HG03060 (cell line): ENCODE results near the gene ZFPM1.

Experiments
- ATAC-seq: cut with Tn5 transposase; IDR thresholded peaks from one replicate; pipeline ENCODE4 v1.9.1; 2021; ENCODE audit warnings: low read depth, moderate number of reproducible peaks; ENCODE audit not compliant: unreplicated experiment

The ZFPM1 gene

GRCh38 chr16:88554711-88555264, 101.7 kb downstream of the ZFPM1 start:
- no peak for ATAC-seq

DNA sequence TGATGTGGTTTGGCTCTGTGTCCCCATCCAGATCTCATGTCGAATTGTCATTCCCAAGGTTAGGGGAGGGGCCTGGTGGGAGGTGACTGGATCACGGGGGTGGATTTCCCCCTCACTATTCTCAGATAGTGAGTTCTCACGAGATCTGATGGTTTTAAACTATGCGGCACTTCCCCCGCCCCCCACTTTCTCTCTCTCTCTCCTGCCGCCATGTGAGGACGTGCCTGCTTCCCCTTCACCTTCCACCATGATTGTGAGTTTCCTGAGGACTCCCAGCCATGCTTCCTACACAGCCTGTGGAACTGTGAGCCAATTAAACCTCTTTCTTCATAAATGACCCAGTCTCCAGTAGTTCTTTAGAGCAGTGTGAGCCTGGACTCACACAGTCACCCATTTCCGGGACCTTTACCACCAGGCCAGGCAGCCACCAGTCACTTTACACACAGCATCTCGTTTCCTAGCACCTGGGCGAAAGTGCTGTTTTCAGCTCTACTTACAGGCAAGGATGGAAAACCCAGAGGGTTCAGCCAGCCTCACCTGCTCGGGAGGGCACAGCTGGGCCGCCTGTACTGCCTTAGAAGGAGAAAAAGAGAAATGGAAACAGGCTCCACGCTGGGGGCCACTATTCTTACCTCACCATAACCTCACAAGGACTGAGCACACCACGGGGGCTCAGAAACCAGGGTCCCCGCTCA, 103.4 kb downstream of the ZFPM1 start:
- no peak for ATAC-seq

GRCh38 chr16:88558457-88559442, 105.7 kb downstream of the ZFPM1 start:
- no peak for ATAC-seq

DNA sequence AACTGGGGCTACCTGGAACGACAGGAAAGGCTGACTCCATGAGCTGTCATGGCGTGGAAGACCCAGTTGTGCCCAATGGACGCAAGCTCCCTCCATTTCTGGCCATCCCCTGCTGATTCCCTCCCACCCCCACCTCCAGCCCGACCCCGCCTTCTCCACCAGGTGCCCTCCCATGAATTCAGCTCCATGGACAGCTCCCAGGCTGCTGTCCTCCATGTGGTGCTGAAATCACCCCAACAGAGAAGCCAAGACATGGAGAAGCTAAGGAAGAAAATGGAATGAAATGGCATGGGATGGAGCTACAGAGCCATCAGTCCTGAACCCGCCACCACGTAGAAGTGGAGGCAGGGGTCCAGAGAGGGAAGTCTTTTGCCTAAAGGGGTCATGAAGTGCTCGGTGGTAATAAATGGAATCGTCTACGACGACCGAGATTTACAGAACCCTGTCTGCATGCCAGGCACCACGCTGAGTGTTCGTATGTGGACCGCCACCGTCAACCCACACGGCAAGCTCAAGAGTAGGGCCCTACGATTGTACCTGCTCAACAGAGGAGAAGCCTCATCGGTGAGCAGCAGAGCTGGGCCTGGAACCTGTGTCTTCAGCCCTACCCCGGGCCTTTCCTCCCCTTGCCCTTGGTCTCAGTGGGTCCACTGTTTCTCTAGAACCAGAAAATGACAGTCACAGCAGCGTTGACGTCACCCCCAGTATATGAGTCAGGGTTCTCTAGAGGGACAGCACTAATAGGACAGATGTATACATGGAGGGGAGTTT, 107.8 kb downstream of the ZFPM1 start:
- no peak for ATAC-seq

- ATAC-seq: no peak
Observed at GRCh38 chr16:88561485-88562359, 108.6 kb downstream of the ZFPM1 start.

- no peak for ATAC-seq
Observed at GRCh38 chr16:88566158-88566557, 113.1 kb downstream of the ZFPM1 start.

- ATAC-seq: peak; percentile 8
Observed at GRCh38 chr16:88568710-88569613, 115.9 kb downstream of the ZFPM1 start.

DNA sequence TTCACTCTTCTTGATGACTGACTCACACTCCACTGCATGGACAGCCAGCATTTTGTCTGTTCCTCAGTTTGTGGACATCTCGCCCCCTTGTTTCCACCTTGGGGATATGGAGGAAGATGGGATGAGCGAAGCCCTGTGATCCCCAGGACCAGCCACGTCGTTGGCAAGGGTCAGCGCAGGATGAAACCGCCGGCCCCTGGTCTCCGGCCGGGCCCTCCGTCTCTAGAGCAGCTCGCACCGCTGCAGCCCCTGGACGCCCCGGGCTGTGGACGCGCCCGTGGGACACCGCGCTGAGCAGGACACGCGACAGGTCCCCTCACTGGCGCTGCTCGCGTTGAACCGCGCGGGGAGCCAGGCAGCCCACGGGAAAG, 116.5 kb downstream of the ZFPM1 start:
- peak; percentile 7 for ATAC-seq

DNA sequence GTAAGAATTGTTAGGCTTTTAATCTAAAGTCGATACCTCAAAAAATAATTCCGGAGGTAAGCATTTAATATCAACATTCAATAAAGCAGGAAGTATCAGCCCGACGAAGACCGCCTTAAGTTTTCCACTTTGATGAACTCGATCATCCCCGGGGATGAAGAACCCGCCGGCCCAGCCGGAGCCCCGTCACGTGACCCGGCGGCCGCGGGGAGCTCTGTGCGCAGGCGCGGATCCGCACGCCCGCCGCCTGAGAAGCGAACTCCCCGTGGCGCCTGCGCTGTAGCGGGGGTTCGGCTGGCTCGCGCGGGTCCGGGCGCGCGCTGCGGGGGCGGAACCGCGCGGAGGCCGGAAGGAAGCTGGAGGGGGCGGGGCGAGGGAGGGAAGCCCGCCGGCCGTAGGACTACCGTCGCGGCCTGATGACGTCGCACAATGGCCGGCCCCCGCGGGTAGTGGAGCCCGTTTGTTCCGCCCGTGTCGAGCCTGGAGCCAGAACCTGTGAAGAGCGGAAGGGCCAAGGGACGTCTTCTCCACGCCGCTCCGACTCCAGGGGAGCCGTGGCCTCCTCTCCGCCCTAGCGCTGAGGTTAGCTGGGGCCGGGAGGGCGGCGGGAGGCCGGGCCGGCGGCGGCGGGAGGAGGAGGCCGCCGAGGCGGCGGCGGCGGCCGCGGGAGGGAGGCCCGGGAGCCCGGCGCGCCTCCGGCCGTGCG, 117.1 kb downstream of the ZFPM1 start, which contains the start of gene ZC3H18:
ZC3H18 (plus strand) TSS at position 419 of the 706 bp plus-strand sequence. CDS start 6,721 bp downstream, outside the sequence.
- peak; percentile 57 for ATAC-seq

DNA sequence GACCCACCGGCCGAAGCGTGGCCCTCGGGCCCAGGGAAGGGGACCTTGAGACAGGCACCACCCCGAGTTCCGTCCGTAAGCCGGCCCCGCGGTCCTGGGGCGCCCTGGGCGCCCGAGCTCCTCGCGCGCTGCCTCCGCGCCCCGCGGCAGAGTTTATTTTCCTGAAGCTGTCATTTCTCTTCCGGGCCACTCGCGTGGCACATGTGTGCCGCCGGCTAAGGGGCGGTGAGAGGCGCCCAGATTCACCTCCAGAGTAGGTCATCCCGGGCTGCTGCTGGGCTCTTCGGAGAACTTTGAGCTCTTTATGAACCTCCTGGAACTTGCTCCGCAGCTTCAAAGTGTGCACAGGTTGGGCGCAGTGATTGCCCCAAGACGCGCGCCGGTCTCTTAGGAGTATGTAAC, 117.6 kb downstream of the ZFPM1 start:
- peak; percentile 19 for ATAC-seq

- no peak for ATAC-seq
Observed at GRCh38 chr16:88575251-88575650, 122.2 kb downstream of the ZFPM1 start.

GRCh38 chr16:88576307-88576706, 123.2 kb downstream of the ZFPM1 start:
- ATAC-seq: no peak

- ATAC-seq: no peak
Observed at GRCh38 chr16:88577166-88577565, 124.1 kb downstream of the ZFPM1 start.

- ATAC-seq: no peak
Observed at GRCh38 chr16:88578446-88579313, 125.6 kb downstream of the ZFPM1 start.

- no peak for ATAC-seq
Observed at GRCh38 chr16:88580371-88580770, 127.3 kb downstream of the ZFPM1 start.

DNA sequence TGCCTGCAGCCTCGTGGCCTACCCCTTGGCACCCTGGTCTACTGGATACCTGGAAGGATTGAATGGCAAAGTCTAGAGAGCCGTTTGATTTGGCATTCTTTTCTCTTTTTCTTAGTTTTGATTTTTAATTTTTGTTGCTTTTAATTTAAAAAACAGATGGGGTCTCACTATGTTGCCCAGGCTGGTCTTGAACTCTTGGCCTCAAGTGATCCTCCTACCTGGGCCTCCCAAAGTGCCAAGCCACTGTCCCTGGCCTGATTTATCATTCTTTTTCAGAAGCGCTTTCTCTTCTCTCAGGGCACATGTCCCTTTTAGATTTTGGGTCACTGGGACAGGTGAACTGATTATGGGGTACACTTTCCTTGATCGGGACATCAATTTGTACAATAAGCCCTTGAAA, 128.0 kb downstream of the ZFPM1 start:
- ATAC-seq: no peak
